Measurements from ENCODE around the gene EHMT1. TPM values are rescaled to one million over a fixed set of nuclear protein-coding genes. Genes with fewer than 3 reads are reported as not detected.

EHMT1 gene
- total RNA-seq, 2 experiments from 2014 or later: 80.6 to 87.8 TPM

DNA sequence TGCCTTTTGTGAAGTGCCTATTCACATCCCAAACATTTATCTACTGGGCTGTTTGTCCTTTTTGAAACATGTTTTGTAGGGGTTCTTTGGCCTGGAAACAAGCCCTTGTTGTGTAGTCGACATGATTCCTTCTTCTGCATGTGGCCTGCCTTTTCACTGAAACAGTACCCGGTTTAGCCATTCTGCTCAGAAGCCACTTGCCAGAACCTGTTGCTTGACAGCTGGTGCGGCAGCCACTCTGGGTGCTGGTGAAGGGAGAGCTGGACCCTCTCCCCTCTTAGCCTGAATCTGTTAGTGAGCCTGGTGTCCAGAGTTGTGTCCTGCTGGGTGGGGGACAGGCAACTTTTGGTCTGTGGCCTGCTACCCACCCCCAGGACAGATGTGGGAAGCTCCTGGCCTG lies 129.9 kb downstream of the EHMT1 start:
- Histone ChIP-seq H3K27me3 (ENCODE audit: control insufficient read depth in 1 of 2, insufficient read depth in 2 of 2, low read length in 2 of 2) (no peaks in the 10 kb centered on the region), H3K36me3 (ENCODE audit: insufficient read depth, low read length) (peaks cover 64% of the 10 kb centered on the region), H3K4me1 (ENCODE audit: insufficient read depth, low read length) (peaks cover 6% of the 10 kb centered on the region), H3K4me3 (ENCODE audit: low read length) (no peak overlapping the region), H3K9me3 (ENCODE audit: control insufficient read depth in 1 of 2, insufficient read depth in 1 of 2, low read length in 2 of 2) (peaks cover 0 to 4% of the 10 kb centered on the region in 2 experiments), H3K27ac (ENCODE audit: low read depth in 1 of 2, low read length in 2 of 2) (no peak overlapping the region)
- DNase-seq (no peak), ATAC-seq (ENCODE audit: poor library complexity) (no peak)
- Mint-ChIP-seq H3K27me3 (no peaks in the 10 kb centered on the region), H3K4me3 (no peak overlapping the region), H3K27ac (no peak overlapping the region), H3K9me3 (no peaks in the 10 kb centered on the region), H3K4me1 (ENCODE audit: low read depth) (peaks cover 20% of the 10 kb centered on the region), H3K36me3 (ENCODE audit: low read depth) (peaks cover 99% of the 10 kb centered on the region)
- ChIA-PET POLR2A (interaction anchor here (0.6 kb wide), 1 partner anchor 44 kb away, joined by 3 read pairs; no protein-coding TSS in a partner anchor), CTCF (no interaction called here)
- intact Hi-C loops (cut with DNase I, micrococcal nuclease): no loop called here
- TF ChIP-seq, protein P1, sequence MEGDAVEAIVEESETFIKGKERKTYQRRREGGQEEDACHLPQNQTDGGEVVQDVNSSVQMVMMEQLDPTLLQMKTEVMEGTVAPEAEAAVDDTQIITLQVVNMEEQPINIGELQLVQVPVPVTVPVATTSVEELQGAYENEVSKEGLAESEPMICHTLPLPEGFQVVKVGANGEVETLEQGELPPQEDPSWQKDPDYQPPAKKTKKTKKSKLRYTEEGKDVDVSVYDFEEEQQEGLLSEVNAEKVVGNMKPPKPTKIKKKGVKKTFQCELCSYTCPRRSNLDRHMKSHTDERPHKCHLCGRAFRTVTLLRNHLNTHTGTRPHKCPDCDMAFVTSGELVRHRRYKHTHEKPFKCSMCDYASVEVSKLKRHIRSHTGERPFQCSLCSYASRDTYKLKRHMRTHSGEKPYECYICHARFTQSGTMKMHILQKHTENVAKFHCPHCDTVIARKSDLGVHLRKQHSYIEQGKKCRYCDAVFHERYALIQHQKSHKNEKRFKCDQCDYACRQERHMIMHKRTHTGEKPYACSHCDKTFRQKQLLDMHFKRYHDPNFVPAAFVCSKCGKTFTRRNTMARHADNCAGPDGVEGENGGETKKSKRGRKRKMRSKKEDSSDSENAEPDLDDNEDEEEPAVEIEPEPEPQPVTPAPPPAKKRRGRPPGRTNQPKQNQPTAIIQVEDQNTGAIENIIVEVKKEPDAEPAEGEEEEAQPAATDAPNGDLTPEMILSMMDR (IDR thresholded peaks at IDR 0.05): no peak

DNA sequence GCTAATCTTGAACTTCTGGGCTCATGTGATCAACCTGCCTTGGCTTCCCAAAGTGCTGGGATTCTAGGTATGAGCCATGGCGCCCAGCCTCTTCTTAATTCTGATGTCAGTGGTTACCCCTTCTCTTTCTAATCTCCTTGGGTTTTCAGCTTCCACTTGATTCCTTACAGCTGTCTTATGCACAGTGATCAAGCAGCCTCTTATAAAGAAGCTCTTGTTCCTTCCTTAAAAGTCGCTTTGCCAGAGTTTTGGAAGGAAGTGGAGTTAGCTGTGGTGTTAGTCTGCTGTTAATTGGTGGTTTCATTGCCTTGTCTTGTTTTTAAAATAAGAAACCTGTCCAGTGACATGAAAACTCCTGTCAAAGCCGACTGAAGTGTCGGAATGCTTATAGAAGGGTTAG lies 130.7 kb downstream of the EHMT1 start:
- no peaks in the 10 kb centered on the region for H3K27me3 Mint-ChIP-seq
- TF ChIP-seq, protein P1 (IDR thresholded peaks at IDR 0.05): no peak
- Histone ChIP-seq H3K9me3 (ENCODE audit: control insufficient read depth in 1 of 2, insufficient read depth in 1 of 2, low read length in 2 of 2) (peaks cover 0 to 10% of the 10 kb centered on the region in 2 experiments), H3K4me1 (ENCODE audit: insufficient read depth, low read length) (peaks cover 6% of the 10 kb centered on the region), H3K27me3 (ENCODE audit: control insufficient read depth in 1 of 2, insufficient read depth in 2 of 2, low read length in 2 of 2) (no peaks in the 10 kb centered on the region), H3K36me3 (ENCODE audit: insufficient read depth, low read length) (peaks cover 64% of the 10 kb centered on the region), H3K4me3 (ENCODE audit: low read length) (no peak overlapping the region), H3K27ac (ENCODE audit: low read depth in 1 of 2, low read length in 2 of 2) (no peak overlapping the region)
- H3K9me3 Mint-ChIP-seq: no peaks in the 10 kb centered on the region
- H3K36me3 Mint-ChIP-seq (ENCODE audit: low read depth): peaks cover 99% of the 10 kb centered on the region
- no peak overlapping the region for H3K27ac Mint-ChIP-seq
- CTCF ChIA-PET: no interaction called here
- POLR2A ChIA-PET: no interaction called here
- H3K4me1 Mint-ChIP-seq (ENCODE audit: low read depth): peaks cover 20% of the 10 kb centered on the region
- ATAC-seq (ENCODE audit: poor library complexity) (no peak), DNase-seq (no peak)
- intact Hi-C loops (cut with DNase I, micrococcal nuclease): no loop called here
- no peak overlapping the region for H3K4me3 Mint-ChIP-seq

DNA sequence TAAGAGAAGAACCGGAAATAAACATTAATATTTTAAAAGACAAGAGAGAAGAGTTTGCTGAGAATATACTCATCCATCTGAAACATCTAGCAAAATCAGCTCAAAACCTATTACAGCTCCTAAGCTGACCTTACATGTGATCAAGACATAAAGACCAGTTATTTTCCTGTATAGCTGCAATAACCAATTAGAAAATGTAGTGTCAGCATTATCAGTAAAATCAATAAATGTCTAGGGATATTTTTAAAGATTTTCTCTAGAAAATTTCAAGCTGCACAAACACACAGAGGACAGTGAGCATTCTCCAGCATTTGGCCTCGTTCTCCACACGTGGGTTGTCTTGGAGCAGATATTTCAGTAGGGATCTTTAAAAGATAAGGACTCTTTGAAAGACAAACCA lies 131.2 kb downstream of the EHMT1 start:
- CTCF ChIA-PET: no interaction called here
- POLR2A ChIA-PET: no interaction called here
- DNase-seq (no peak), ATAC-seq (ENCODE audit: poor library complexity) (no peak)
- peaks cover 0 to 15% of the 10 kb centered on the region in 2 experiments for H3K9me3 ChIP-seq (ENCODE audit: control insufficient read depth in 1 of 2, insufficient read depth in 1 of 2, low read length in 2 of 2)
- Mint-ChIP-seq H3K4me3 (no peak overlapping the region), H3K27ac (no peak overlapping the region), H3K4me1 (ENCODE audit: low read depth) (peaks cover 15% of the 10 kb centered on the region), H3K27me3 (no peaks in the 10 kb centered on the region), H3K36me3 (ENCODE audit: low read depth) (peaks cover 99% of the 10 kb centered on the region), H3K9me3 (no peaks in the 10 kb centered on the region)
- TF ChIP-seq, protein P1 (IDR thresholded peaks at IDR 0.05): no peak
- intact Hi-C loops (cut with DNase I, micrococcal nuclease): no loop called here
- H3K27me3 ChIP-seq (ENCODE audit: control insufficient read depth in 1 of 2, insufficient read depth in 2 of 2, low read length in 2 of 2): no peaks in the 10 kb centered on the region
- H3K4me1 ChIP-seq (ENCODE audit: insufficient read depth, low read length): peaks cover 6% of the 10 kb centered on the region
- H3K27ac ChIP-seq (ENCODE audit: low read depth in 1 of 2, low read length in 2 of 2): no peak overlapping the region
- H3K36me3 ChIP-seq (ENCODE audit: insufficient read depth, low read length): peaks cover 64% of the 10 kb centered on the region
- no peak overlapping the region for H3K4me3 ChIP-seq (ENCODE audit: low read length)

All from CD4-positive, alpha-beta T cell (primary cell).